ENCODE results near the gene FOXP1. TPM values are rescaled to one million over a fixed set of nuclear protein-coding genes. Genes with fewer than 3 reads are reported as not detected.

The FOXP1 gene
- total and polyA plus RNA-seq, 2 of the 13 experiments (the other 11 are each of a cell fraction or from before 2014, with no cell fraction given), result 40.4 to 59.0 TPM

DNA sequence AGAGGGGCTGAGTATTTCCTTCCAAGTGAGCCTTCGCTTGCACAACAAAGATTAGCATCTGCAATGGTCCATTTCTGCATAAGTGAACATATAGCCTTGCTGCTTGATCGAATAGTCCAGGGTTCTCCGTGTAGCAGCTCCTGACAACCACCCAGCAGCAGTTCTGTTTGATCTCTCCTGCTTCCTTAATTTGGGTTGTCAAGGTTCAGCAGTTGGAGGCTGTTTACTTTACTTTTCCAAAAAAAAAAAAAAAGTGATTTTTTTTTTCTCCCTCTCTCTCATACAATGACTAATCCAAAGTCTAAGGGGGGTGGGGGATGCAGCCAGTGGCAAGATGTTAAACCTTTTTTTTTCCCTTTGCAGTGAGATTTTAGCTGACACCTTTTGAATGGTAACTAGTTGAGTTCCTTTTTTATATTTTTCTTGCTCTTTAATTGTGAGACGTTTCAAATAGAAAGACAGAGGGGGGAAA is 3.6 kb downstream of the FOXP1 start (continued):
- TF ChIP-seq ELF4 (CRISPR knock-in tag; IDR thresholded peaks at IDR 0.05; ENCODE audit: borderline replicate concordance) (no peak), CCDC6 (CRISPR knock-in tag; IDR thresholded peaks at IDR 0.05) (no peak; the same call in 1 of the 2 replicates), SETDB1 (CRISPR knock-in tag; IDR thresholded peaks at IDR 0.05; ENCODE audit: borderline replicate concordance) (no peak), XBP1 (CRISPR knock-in tag; IDR thresholded peaks at IDR 0.05) (no peak), SP140L (CRISPR knock-in tag; IDR thresholded peaks at IDR 0.05; ENCODE audit: borderline replicate concordance) (no peak), PRPF4 (IDR thresholded peaks at IDR 0.05; ENCODE audit: low read depth, low read length, poor library complexity, severe bottlenecking) (no peak), ZNF839 (CRISPR knock-in tag; IDR thresholded peaks at IDR 0.05; ENCODE audit: borderline replicate concordance) (no peak), RBFOX2 (IDR thresholded peaks at IDR 0.05; ENCODE audit: low read depth, low read length) (no peak), ZNF83 (CRISPR knock-in tag; IDR thresholded peaks at IDR 0.05; ENCODE audit: borderline replicate concordance) (no peak), ZNF850 (CRISPR knock-in tag; conservative IDR thresholded peaks at IDR 0.05) (no peak), RXRA (CRISPR knock-in tag; IDR thresholded peaks at IDR 0.05) (no peak), SSRP1 (CRISPR knock-in tag; IDR thresholded peaks at IDR 0.05) (no peak), ZNF143 (CRISPR knock-in tag; IDR thresholded peaks at IDR 0.05) (no peak), CCAR2 (optimal IDR thresholded peaks at IDR 0.05; ENCODE audit: low read depth, low read length) (no peak), IRX3 (CRISPR knock-in tag; IDR thresholded peaks at IDR 0.05; ENCODE audit: borderline replicate concordance, low read depth) (no peak), ZBTB20 (CRISPR knock-in tag; IDR thresholded peaks at IDR 0.05; ENCODE audit: borderline replicate concordance, low read depth) (peak; percentile 68; the same call in 1 of the 2 replicates), MEIS2 (CRISPR knock-in tag; IDR thresholded peaks at IDR 0.05) (peak; percentile 72; the same call in 1 of the 2 replicates), MAFF (IDR thresholded peaks at IDR 0.05; ENCODE audit: low read depth, low read length) (no peak), CHCHD3 (CRISPR knock-in tag; IDR thresholded peaks at IDR 0.05) (no peak), ZNF10 (CRISPR knock-in tag; IDR thresholded peaks at IDR 0.05; ENCODE audit: borderline replicate concordance, low read depth) (no peak), SP4 (CRISPR knock-in tag; IDR thresholded peaks at IDR 0.05) (no peak)
- TF ChIP-seq, protein P1, sequence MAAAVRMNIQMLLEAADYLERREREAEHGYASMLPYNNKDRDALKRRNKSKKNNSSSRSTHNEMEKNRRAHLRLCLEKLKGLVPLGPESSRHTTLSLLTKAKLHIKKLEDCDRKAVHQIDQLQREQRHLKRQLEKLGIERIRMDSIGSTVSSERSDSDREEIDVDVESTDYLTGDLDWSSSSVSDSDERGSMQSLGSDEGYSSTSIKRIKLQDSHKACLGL (CRISPR knock-in tag; IDR thresholded peaks at IDR 0.05), result no peak
- TF ChIP-seq, protein P2, sequence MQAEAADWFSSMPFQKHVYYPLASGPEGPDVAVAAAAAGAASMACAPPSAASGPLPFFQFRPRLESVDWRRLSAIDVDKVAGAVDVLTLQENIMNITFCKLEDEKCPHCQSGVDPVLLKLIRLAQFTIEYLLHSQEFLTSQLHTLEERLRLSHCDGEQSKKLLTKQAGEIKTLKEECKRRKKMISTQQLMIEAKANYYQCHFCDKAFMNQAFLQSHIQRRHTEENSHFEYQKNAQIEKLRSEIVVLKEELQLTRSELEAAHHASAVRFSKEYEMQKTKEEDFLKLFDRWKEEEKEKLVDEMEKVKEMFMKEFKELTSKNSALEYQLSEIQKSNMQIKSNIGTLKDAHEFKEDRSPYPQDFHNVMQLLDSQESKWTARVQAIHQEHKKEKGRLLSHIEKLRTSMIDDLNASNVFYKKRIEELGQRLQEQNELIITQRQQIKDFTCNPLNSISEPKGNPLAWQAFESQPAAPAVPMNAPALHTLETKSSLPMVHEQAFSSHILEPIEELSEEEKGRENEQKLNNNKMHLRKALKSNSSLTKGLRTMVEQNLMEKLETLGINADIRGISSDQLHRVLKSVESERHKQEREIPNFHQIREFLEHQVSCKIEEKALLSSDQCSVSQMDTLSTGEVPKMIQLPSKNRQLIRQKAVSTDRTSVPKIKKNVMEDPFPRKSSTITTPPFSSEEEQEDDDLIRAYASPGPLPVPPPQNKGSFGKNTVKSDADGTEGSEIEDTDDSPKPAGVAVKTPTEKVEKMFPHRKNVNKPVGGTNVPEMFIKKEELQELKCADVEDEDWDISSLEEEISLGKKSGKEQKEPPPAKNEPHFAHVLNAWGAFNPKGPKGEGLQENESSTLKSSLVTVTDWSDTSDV (CRISPR knock-in tag; IDR thresholded peaks at IDR 0.05), result no peak
- TF ChIP-seq, protein P3, sequence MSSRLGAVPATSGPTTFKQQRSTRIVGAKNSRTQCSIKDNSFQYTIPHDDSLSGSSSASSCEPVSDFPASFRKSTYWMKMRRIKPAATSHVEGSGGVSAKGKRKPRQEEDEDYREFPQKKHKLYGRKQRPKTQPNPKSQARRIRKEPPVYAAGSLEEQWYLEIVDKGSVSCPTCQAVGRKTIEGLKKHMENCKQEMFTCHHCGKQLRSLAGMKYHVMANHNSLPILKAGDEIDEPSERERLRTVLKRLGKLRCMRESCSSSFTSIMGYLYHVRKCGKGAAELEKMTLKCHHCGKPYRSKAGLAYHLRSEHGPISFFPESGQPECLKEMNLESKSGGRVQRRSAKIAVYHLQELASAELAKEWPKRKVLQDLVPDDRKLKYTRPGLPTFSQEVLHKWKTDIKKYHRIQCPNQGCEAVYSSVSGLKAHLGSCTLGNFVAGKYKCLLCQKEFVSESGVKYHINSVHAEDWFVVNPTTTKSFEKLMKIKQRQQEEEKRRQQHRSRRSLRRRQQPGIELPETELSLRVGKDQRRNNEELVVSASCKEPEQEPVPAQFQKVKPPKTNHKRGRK (CRISPR knock-in tag; IDR thresholded peaks at IDR 0.05), result no peak
- TF ChIP-seq, protein P4, sequence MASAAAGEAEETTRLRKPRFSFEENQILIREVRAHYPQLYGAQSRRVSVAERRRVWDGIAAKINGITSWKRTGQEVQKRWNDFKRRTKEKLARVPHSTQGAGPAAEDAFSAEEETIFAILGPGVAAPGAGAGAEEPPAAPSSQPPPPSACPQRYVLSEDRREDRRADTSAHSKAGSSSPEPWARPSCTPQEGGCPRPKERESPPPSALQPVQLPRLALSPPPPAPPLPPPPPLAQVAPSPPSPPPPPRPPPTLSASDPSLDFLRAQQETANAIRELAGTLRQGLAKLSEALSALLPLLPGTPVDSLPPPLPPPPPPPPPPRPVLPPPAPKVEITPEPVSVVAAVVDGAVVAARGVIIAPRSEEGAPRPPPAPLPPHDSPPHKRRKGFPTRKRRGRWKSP (CRISPR knock-in tag; IDR thresholded peaks at IDR 0.05), result no peak
